SU-DHL-6 (cell line): Measurements from ENCODE around the gene ITPK1.

ENCODE experiments used
- EZH2phosphoT487 ChIP-seq: fragments of 200-600 bp; sonication (generic), shearing (Covaris generic); conservative IDR thresholded peaks from 2 replicates; pipeline ENCODE4 v1.6.1; 2018; ENCODE audit warnings: mild to moderate bottlenecking, antibody characterized with exemption, low read length, moderate library complexity, mixed read lengths
- TF ChIP-seq, protein P1 (sequence below): fragments of 200-600 bp; sonication (generic); IDR thresholded peaks from one replicate; pipeline ENCODE4 v1.5.1; 2017; ENCODE audit warnings: antibody characterized with exemption, mild to moderate bottlenecking, low read length, moderate library complexity; ENCODE audit not compliant: insufficient read depth, poor library complexity, severe bottlenecking

DNA sequence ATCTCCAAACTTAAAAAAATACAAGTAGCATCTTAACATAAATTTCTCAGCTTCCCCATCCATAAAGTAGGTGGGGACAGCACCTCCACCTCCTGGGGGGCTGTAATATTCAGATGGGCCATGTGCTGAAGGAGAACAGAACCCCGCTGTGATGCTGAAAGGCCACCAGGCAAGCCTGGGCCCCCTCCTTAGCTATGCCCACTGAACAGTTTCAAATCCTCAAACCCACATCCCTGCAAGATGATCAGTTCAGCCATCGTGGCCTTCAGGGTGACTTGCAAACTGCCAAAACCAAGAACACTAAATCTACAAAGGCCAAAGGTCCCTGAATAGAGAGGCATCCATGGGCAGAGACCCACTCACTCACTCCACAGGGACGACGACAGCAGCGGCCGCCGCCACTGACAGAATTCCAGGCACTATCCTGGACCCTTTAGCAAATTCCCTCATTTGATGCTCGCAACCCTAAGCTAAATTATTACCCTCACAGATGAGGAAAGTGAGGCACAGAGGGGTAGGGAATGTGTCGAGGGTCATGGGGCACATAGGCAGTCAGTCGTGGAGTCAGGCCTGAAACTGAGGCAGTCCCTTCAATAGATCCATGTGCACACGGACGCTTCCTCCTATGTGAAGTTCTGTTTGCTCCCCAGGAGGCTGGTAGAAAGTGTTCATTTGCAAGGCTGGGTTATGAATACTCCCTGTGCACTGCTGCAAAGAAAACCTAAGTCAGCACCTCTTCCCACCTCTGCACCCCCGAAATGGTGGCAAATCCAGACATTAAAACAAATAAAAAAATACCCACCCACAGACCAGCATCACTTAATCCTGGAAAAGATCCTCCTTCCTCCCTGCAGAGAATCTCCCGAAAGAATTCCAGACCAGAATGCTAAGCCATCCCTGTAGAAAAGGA is 5.9 kb downstream of the ITPK1 start:
- TF ChIP-seq, protein P1, sequence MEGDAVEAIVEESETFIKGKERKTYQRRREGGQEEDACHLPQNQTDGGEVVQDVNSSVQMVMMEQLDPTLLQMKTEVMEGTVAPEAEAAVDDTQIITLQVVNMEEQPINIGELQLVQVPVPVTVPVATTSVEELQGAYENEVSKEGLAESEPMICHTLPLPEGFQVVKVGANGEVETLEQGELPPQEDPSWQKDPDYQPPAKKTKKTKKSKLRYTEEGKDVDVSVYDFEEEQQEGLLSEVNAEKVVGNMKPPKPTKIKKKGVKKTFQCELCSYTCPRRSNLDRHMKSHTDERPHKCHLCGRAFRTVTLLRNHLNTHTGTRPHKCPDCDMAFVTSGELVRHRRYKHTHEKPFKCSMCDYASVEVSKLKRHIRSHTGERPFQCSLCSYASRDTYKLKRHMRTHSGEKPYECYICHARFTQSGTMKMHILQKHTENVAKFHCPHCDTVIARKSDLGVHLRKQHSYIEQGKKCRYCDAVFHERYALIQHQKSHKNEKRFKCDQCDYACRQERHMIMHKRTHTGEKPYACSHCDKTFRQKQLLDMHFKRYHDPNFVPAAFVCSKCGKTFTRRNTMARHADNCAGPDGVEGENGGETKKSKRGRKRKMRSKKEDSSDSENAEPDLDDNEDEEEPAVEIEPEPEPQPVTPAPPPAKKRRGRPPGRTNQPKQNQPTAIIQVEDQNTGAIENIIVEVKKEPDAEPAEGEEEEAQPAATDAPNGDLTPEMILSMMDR, result no peak
- no peak for TF ChIP-seq EZH2phosphoT487
